Lung (tissue), 12 donors: ENCODE measurements around the gene FAM229A. TPM values are rescaled to one million over a fixed set of nuclear protein-coding genes. Genes with fewer than 3 reads are reported as not detected.

Source experiments
- ATAC-seq: fragments of 200-7000 bp; cut with Tn5 transposase; one replicate; pipeline ENCODE4 v1.9.1; 2020; ENCODE audit warnings: moderate number of reproducible peaks; ENCODE audit not compliant: insufficient read depth, low FRiP score
- DNase-seq, 3 donors: peaks; one replicate each; pipeline ENCODE4 v3.0.0-alpha.2; 2013 to 2017
- H3K27ac ChIP-seq, 2 donors: one replicate each; pipeline ENCODE4 v1.5.1; 2013; ENCODE audit warnings: mild to moderate bottlenecking in 2 of 2, moderate library complexity in 2 of 2, control low read depth in 1 of 2, inconsistent platforms in 1 of 2, low read depth in 1 of 2, low read length in 1 of 2
- H3K27me3 ChIP-seq, 3 donors: one replicate each; pipeline ENCODE4 v1.5.1; 2013; ENCODE audit warnings: low read length in 2 of 3; ENCODE audit not compliant: control insufficient read depth in 3 of 3, insufficient read depth in 3 of 3
- H3K36me3 ChIP-seq, 4 donors: one replicate each; pipeline ENCODE4 v1.5.1; 2013; ENCODE audit warnings: low read length in 4 of 4, mild to moderate bottlenecking in 1 of 4, moderate library complexity in 1 of 4; ENCODE audit not compliant: control insufficient read depth in 4 of 4, insufficient read depth in 4 of 4
- H3K4me1 ChIP-seq, 5 donors: one replicate each; pipeline ENCODE4 v1.5.1; 2013; ENCODE audit warnings: low read length in 5 of 5, mild to moderate bottlenecking in 2 of 5, moderate library complexity in 1 of 5; ENCODE audit not compliant: control insufficient read depth in 5 of 5, insufficient read depth in 5 of 5
- H3K4me3 ChIP-seq: one replicate; pipeline ENCODE4 v1.5.1; 2013; ENCODE audit warnings: mild to moderate bottlenecking, control low read depth, moderate library complexity
- H3K9ac ChIP-seq, 2 donors: one replicate each; pipeline ENCODE4 v1.5.1; 2013; ENCODE audit warnings: low read length in 2 of 2, control low read depth in 1 of 2; ENCODE audit not compliant: insufficient read depth in 1 of 2
- H3K9me3 ChIP-seq, 4 donors: one replicate each; pipeline ENCODE4 v1.5.1; 2013; ENCODE audit warnings: low read length in 3 of 4, mild to moderate bottlenecking in 1 of 4, moderate library complexity in 1 of 4; ENCODE audit not compliant: control insufficient read depth in 4 of 4, insufficient read depth in 3 of 4
- whole genome bisulfite sequencing, 2 donors: extraction: QIAGEN DNeasy Blood & Tissue Kit; methylation state at CpG; one replicate each; pipeline ENCODE4 v1.1.7; 2013; 5-methylcytosine and 5-hydroxymethylcytosine counted together
- polyA plus RNA-seq, 2 donors: library from polyadenylated mRNA; stranded (reverse); fragments of 200-250 nt; gene quantifications; one replicate each; pipeline ENCODE4 v1.2.1, GENCODE V29; 2013
- total RNA-seq, 2 donors: library from RNA; depleted of rRNA in 1 of 2; stranded (reverse); fragments of >200 nt in 1 of 2; gene quantifications; one replicate each; pipeline ENCODE4 v1.2.1, GENCODE V29; 2014 to 2021
- TF ChIP-seq, protein P1 (sequence below): IDR thresholded peaks from 2 replicates; pipeline ENCODE4 v1.5.1; 2012; ENCODE audit warnings: mild to moderate bottlenecking; ENCODE audit errors: control extremely low read depth, extremely low read depth
- donor health status: control.
- donor health status: control.
- donor health status: Bipolar disorder and iron deficiency.
- donor health status: healthy.
- donor health status: DM: yes; HTN: yes; CAD: no.

Gene FAM229A
- total and polyA plus RNA-seq, 4 donors: 2.2 to 7.2 (median 5.1) TPM

DNA sequence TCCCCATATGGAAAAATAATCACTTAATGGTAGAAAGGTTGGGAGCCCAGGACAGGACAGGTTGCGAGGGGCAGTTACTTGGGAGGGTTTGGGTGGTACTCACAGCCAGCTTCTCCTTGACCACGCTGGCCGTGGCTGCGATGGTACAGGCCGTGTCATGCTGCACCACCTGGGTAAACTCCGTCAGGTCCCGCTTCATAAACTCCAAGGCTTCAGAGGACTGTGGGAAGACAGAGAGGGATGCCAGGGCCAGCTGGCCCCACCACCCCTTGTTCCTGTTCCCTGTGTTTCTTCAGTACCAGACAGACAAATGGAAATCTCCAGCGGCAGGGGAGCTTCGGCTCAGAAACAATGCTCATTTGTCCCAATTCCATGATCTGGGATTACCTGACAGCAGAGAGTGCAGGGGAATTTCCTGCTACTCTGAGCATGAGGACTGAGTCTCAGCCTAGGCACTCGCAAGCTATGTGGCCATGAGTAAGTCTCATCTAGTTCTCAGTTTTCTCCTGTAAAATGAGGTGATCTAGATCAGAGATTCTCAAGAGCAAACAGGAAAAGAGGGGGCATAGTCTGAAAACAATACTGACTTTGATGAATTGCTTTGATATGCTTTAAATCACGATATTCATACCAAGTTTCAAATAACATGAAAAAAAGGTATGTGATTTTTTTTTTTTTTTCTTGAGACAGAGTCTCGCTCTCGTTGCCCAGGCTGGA lies 24.5 kb upstream of the FAM229A start:
- no peak overlapping the region for H3K27ac ChIP-seq
- DNase-seq: no peak
- H3K4me1 ChIP-seq: peaks cover 0 to 2% (median 0%) of the 10 kb centered on the region in 5 donors
- WGBS, 2 donors: 94 to 97% methylated on average over 13 of the region's 13 CpGs
- no peak overlapping the region for H3K9ac ChIP-seq
- H3K9me3 ChIP-seq: no peaks in the 10 kb centered on the region
- no peaks in the 10 kb centered on the region for H3K27me3 ChIP-seq
- TF ChIP-seq, protein P1, sequence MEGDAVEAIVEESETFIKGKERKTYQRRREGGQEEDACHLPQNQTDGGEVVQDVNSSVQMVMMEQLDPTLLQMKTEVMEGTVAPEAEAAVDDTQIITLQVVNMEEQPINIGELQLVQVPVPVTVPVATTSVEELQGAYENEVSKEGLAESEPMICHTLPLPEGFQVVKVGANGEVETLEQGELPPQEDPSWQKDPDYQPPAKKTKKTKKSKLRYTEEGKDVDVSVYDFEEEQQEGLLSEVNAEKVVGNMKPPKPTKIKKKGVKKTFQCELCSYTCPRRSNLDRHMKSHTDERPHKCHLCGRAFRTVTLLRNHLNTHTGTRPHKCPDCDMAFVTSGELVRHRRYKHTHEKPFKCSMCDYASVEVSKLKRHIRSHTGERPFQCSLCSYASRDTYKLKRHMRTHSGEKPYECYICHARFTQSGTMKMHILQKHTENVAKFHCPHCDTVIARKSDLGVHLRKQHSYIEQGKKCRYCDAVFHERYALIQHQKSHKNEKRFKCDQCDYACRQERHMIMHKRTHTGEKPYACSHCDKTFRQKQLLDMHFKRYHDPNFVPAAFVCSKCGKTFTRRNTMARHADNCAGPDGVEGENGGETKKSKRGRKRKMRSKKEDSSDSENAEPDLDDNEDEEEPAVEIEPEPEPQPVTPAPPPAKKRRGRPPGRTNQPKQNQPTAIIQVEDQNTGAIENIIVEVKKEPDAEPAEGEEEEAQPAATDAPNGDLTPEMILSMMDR: no peak
- H3K4me3 ChIP-seq: no peak overlapping the region
- no peak for ATAC-seq
- H3K36me3 ChIP-seq: peaks cover 28 to 56% (median 41%) of the 10 kb centered on the region in 4 donors

- Histone ChIP-seq H3K36me3 (peaks cover 51 to 66% (median 57%) of the 10 kb centered on the region in 4 donors), H3K9ac (no peak overlapping the region), H3K4me3 (no peak overlapping the region), H3K27ac (no peak overlapping the region), H3K27me3 (no peaks in the 10 kb centered on the region), H3K4me1 (peaks cover 0 to 2% (median 0%) of the 10 kb centered on the region in 5 donors), H3K9me3 (no peaks in the 10 kb centered on the region)
- TF ChIP-seq, protein P1: no peak
- no peak for ATAC-seq
- WGBS, 2 donors: 92 to 95% methylated on average over 9 of the region's 9 CpGs
- DNase-seq: no peak
Measured at GRCh38 chr1:32380057-32380456, 17.8 kb upstream of the FAM229A start.

DNA sequence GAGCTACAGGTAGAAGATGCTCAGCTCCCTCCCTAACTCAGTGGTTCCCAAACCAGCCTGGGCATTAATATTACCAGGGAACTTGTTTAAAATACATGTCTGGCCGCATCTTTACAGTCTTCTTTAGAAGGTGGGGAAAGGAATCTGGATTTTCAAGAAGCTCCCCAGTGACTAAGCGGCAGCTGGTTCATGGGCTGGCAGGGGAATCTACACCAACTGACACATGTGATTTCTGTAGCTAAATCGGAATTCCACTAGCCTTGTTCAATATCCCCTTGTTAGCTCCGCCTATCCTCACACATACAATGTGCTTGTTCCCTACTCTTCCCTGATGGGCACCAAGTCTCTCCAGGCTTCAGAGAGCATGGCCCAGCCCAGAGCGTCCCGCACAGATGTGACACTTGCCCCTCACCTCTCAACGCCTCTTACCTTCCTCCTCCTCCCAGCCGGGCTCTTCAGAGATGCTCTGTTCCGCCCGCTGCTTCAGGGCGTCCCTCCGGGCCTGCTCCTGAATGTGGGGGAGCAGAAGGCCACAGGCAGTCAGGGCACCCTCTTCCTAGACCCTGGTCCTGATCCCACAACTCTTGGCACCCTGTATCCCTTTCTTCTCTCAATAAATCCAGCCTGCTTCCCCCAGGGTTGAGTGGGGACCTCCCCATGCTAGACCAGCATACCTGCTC lies 15.4 kb upstream of the FAM229A start:
- no peak for DNase-seq
- Histone ChIP-seq H3K9me3 (no peaks in the 10 kb centered on the region), H3K27ac (no peak overlapping the region), H3K27me3 (no peaks in the 10 kb centered on the region), H3K4me3 (no peak overlapping the region), H3K9ac (no peak overlapping the region), H3K36me3 (peaks cover 51 to 70% (median 63%) of the 10 kb centered on the region in 4 donors), H3K4me1 (peaks cover 0 to 2% (median 0%) of the 10 kb centered on the region in 5 donors)
- TF ChIP-seq, protein P1: no peak
- WGBS, 2 donors: 94 to 97% methylated on average over 12 of the region's 12 CpGs
- no peak for ATAC-seq
